ENCODE measurements around the gene NRTN. TPM values are rescaled to one million over a fixed set of nuclear protein-coding genes. Genes with fewer than 3 reads are reported as not detected.

The NRTN gene
- total and polyA plus RNA-seq, 2 experiments from 2014 or later: 4.0 to 5.5 TPM

GRCh38 chr19:5798244-5798643 lies 6.6 kb upstream of the NRTN start:
- Mint-ChIP-seq H3K27ac (no peak overlapping the region), H3K27me3 (ENCODE audit: insufficient read depth, low read depth, poor library complexity) (peaks cover 32% of the 10 kb centered on the region), H3K9me3 (peaks cover 3% of the 10 kb centered on the region; the same call in 1 of the 3 replicates), H3K4me3 (no peak overlapping the region), H3K4me1 (peaks cover 7% of the 10 kb centered on the region), H3K36me3 (ENCODE audit: low read depth) (peaks cover 2% of the 10 kb centered on the region; the same call in 1 of the 3 replicates)
- TF ChIP-seq ZNF114 (CRISPR knock-in tag; IDR thresholded peaks at IDR 0.05) (no peak), EZH2phosphoT487 (IDR thresholded peaks at IDR 0.05; ENCODE audit: unreplicated experiment) (no peak), POLR2AphosphoS5 (IDR thresholded peaks at IDR 0.05; ENCODE audit: low read depth) (no peak), JUNB (IDR thresholded peaks at IDR 0.05; ENCODE audit: unreplicated experiment) (no peak), ZNF462 (CRISPR knock-in tag; IDR thresholded peaks at IDR 0.05) (no peak), EZH2 (IDR thresholded peaks at IDR 0.05; ENCODE audit: low read depth, unreplicated experiment) (no peak)
- TF ChIP-seq, protein P1, sequence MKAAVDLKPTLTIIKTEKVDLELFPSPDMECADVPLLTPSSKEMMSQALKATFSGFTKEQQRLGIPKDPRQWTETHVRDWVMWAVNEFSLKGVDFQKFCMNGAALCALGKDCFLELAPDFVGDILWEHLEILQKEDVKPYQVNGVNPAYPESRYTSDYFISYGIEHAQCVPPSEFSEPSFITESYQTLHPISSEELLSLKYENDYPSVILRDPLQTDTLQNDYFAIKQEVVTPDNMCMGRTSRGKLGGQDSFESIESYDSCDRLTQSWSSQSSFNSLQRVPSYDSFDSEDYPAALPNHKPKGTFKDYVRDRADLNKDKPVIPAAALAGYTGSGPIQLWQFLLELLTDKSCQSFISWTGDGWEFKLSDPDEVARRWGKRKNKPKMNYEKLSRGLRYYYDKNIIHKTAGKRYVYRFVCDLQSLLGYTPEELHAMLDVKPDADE (IDR thresholded peaks at IDR 0.05): no peak
- Histone ChIP-seq H3K9me2 (ENCODE audit: insufficient read depth) (peaks cover 2% of the 10 kb centered on the region; the same call in 1 of the 2 replicates), H4K20me1 (replicated peaks; ENCODE audit: insufficient read depth) (no peaks in the 10 kb centered on the region), H3K4me1 (ENCODE audit: insufficient read depth) (no peaks in the 10 kb centered on the region; the same call in 1 of the 2 replicates), H2AFZ (no peak overlapping the region), H3K4me3 (no peak overlapping the region), H3K4me2 (no peak overlapping the region), H3K27me3 (ENCODE audit: insufficient read depth) (peaks cover 6% of the 10 kb centered on the region), H3K36me3 (ENCODE audit: insufficient read depth) (no peaks in the 10 kb centered on the region), H3K27ac (ENCODE audit: low read depth) (no peak overlapping the region), H3F3A (replicated peaks; ENCODE audit: low read depth) (no peaks in the 10 kb centered on the region), H3K79me2 (replicated peaks; ENCODE audit: insufficient read depth) (no peaks in the 10 kb centered on the region)
- no peak for DNase-seq (ENCODE audit: low spot score)
- ATAC-seq: no peak
